Transverse colon (tissue), 4 donors: ENCODE data around the gene CYSTM1. TPM values are rescaled to one million over a fixed set of nuclear protein-coding genes. Genes with fewer than 3 reads are reported as not detected.

Source experiments
- DNase-seq: peaks from one replicate; pipeline ENCODE4 v3.0.0-alpha.2; 2019
- H3K27ac ChIP-seq, 4 donors: fragments of 200-600 bp; sonication (generic); 2 replicates each; pipeline ENCODE4 v1.5.1; 2016 to 2018; ENCODE audit warnings: inconsistent platforms in 4 of 4
- H3K27me3 ChIP-seq: fragments of 200-600 bp; sonication (generic); 2 replicates; pipeline ENCODE4 v1.5.1; 2017; ENCODE audit warnings: inconsistent platforms
- H3K36me3 ChIP-seq, 4 donors: fragments of 200-600 bp; sonication (generic); 2 replicates each; pipeline ENCODE4 v1.5.1; 2017 to 2019; ENCODE audit warnings: inconsistent platforms in 4 of 4
- H3K4me1 ChIP-seq, 4 donors: fragments of 200-600 bp; sonication (generic); 2 replicates each; pipeline ENCODE4 v1.5.1; 2017 to 2020; ENCODE audit warnings: inconsistent platforms in 4 of 4
- H3K4me3 ChIP-seq, 4 donors: fragments of 200-600 bp; sonication (generic); 1 replicate in 1 of 4; 2 replicates in 3 of 4; pipeline versions ENCODE4 v1.5.1 to v1.6.1; 2017 to 2019; ENCODE audit warnings: inconsistent platforms in 4 of 4
- H3K9me3 ChIP-seq, 2 donors: fragments of 200-600 bp; sonication (generic); 2 replicates each; pipeline ENCODE4 v1.5.1; 2017 to 2019; ENCODE audit warnings: inconsistent platforms in 2 of 2
- CTCF ChIP-seq, 5 experiments: fragments of 200-600 bp in 3 of 5; fragments of 450-650 bp in 2 of 5; sonication (generic) in 3 of 5; IDR thresholded peaks; 1 replicate in 2 of 5; 2 replicates in 3 of 5; pipeline ENCODE4 v1.5.1; 2016 to 2017; ENCODE audit warnings: antibody characterized with exemption in 5 of 5, inconsistent platforms in 3 of 5, mild to moderate bottlenecking in 2 of 5, moderate library complexity in 1 of 5
- EP300 ChIP-seq: sonication (generic); formaldehyde crosslinking; IDR thresholded peaks from one replicate; pipeline ENCODE4 v1.6.1; 2017; ENCODE audit warnings: antibody characterized with exemption, low read depth
- POLR2A ChIP-seq: fragments of 450-650 bp; IDR thresholded peaks from one replicate; pipeline ENCODE4 v1.6.1; 2016; ENCODE audit warnings: antibody characterized with exemption, mild to moderate bottlenecking, moderate library complexity
- POLR2AphosphoS5 ChIP-seq, 3 donors: sonication (generic); formaldehyde crosslinking; IDR thresholded peaks; one replicate each; pipeline ENCODE4 v1.6.1; 2016; ENCODE audit warnings: antibody characterized with exemption in 3 of 3
- WGBS, 2 donors: methylation state at CpG; one replicate each; pipeline ENCODE4 v1.1.5; 2018; ENCODE audit warnings: low coverage in 1 of 2; 5-methylcytosine and 5-hydroxymethylcytosine counted together
- in situ Hi-C, 4 donors: fragments of 200-750 bp; cut with MboI; loops; one replicate each; pipeline versions ENCODE4 v1.15.0 to v1.15.1; 2017; ENCODE audit warnings: low sequenced_read_pairs in 3 of 4, low pct_ligation_motif_present in 1 of 4, low pct_unique_long_range_greater_than_20kb in 1 of 4
- intact Hi-C: fragments of 100-400 bp; cut with DNase I; formaldehyde crosslinking; loops from one replicate; pipeline ENCODE4 v1.15.1; 2023; ENCODE audit warnings: low total_unique reads
- total RNA-seq, 4 donors: library from RNA; depleted of rRNA; stranded (reverse); fragments of >200 nt; gene quantifications; one replicate each; pipeline ENCODE4 v1.1.0, GENCODE V29; 2016

The CYSTM1 gene
- total RNA-seq, 4 donors from 2014 or later = 32.8 to 264 (median 107) TPM

DNA sequence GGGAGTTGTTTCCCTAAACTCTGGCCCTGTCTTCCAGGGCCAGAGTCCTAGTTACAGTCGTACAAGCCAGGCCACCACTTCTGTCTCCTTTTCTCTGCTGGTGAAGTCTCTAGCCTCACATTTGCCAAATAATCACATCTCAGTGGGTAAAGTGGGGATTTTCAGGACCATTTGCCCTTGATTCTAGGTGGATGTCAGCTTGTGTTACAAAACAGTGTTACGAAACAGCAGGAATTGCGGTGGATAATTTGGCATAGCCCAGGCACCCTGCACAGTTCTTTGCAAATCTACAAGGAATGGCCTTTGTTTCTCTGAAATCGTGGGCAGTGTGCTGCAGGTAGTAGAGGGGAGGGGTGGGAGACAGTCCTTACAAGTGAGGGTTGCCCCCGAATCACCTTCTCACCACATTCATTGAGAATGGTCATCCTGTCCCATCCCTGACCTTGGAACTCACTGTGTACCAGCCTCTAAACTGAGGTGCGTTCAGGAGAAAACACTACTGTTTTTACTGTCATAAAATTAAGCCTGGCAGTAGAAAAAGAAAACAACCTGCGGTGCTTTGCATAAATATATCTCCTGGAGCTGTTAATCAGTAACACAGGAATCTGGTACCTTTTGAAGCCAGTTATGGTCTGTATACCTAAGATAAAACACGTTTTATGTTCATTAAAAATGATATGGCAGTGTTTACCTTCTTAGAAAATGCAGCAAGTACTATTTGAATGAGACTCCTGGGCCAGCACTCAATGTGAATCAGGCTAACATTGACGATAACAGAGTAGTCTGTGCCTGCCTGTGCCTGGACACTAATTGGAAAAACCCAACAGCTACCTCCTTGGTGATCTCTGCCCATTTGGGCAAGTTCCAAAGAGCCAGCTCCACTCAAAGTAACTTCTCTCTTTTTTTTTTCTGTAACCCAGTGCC lies 44.3 kb downstream of the CYSTM1 start:
- WGBS, 2 donors = 48 to 52% methylated on average over 6 to 9 of the region's 9 CpGs
- TF ChIP-seq POLR2A (no peak), CTCF (IDR thresholded peaks at IDR 0.05) (no peak), EP300 (no peak), POLR2AphosphoS5 (IDR thresholded peaks at IDR 0.05) (no peak)
- Histone ChIP-seq H3K27ac (peak overlapping the region; percentile 58 to 79 (median 64)), H3K4me3 (no peak overlapping the region), H3K27me3 (no peaks in the 10 kb centered on the region), H3K4me1 (peaks cover 31 to 86% (median 70%) of the 10 kb centered on the region in 4 donors), H3K9me3 (no peaks in the 10 kb centered on the region), H3K36me3 (no peaks in the 10 kb centered on the region)
- in situ Hi-C loops = no loop called here
- intact Hi-C loops = no loop called here
- DNase-seq = no peak

- no peaks in the 10 kb centered on the region for H3K27me3 ChIP-seq
- no peaks in the 10 kb centered on the region for H3K36me3 ChIP-seq
- DNase-seq = no peak
- H3K27ac ChIP-seq = peak overlapping the region; percentile 58 to 79 (median 64)
- no peak overlapping the region for H3K4me3 ChIP-seq
- H3K4me1 ChIP-seq = peaks cover 31 to 83% (median 70%) of the 10 kb centered on the region in 4 donors
- intact Hi-C loops = no loop called here
- no peaks in the 10 kb centered on the region for H3K9me3 ChIP-seq
- TF ChIP-seq POLR2A (no peak), EP300 (no peak)
- in situ Hi-C loops = no loop called here
- WGBS, 2 donors = 58 to 67% methylated on average over 3 of the region's 3 CpGs
Measured at GRCh38 chr5:140220032-140220697, 45.2 kb downstream of the CYSTM1 start.

GRCh38 chr5:140220698-140221064 lies 45.7 kb downstream of the CYSTM1 start:
- in situ Hi-C loops = no loop called here
- Histone ChIP-seq H3K4me1 (peaks cover 30 to 82% (median 71%) of the 10 kb centered on the region in 4 donors), H3K4me3 (no peak overlapping the region)

DNA sequence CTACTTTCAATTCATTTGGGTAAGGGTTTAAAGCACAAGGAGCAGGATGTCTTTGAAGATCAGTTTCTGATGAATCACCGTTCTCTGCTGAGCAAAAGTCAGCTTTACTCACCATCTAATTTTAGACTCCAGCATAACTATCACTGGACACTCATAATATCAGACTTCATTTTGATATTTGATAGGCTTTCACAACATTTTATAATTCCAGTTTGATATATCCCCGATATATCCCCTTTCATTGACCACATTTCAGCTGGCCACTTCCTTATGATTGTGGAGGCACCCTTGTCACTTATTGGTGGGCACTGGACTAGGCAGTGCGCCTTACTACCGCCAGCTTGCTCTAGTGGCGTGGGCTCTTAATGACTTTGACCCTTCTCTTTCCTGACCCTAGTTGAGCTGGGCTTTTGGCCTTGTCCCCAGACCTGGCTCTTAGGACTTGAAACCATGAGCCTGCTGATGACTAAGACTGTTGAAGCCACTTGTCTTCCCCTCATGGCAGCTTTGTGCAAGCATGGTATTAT lies 46.8 kb downstream of the CYSTM1 start:
- WGBS, 2 donors = 82 to 90% methylated on average over 3 to 5 of the region's 5 CpGs
- in situ Hi-C loops (no loop called here), intact Hi-C loops (no loop called here)
- no peak overlapping the region for H3K4me3 ChIP-seq
- no peaks in the 10 kb centered on the region for H3K9me3 ChIP-seq
- no peak for TF ChIP-seq POLR2AphosphoS5 (IDR thresholded peaks at IDR 0.05)
- no peak for TF ChIP-seq CTCF (IDR thresholded peaks at IDR 0.05)
- no peak for TF ChIP-seq POLR2A
- no peak for TF ChIP-seq EP300
- H3K27ac ChIP-seq = peak overlapping the region in 3 of 4 donors; percentile 15 to 53 (median 42)
- H3K4me1 ChIP-seq = peaks cover 25 to 73% (median 61%) of the 10 kb centered on the region in 4 donors
- H3K27me3 ChIP-seq = no peaks in the 10 kb centered on the region
- DNase-seq = no peak
- H3K36me3 ChIP-seq = no peaks in the 10 kb centered on the region

More at GRCh38 chr5:140220698-140221064, 45.7 kb downstream of the CYSTM1 start:
- peak overlapping the region; percentile 58 to 79 (median 64) for H3K27ac ChIP-seq
- WGBS, 2 donors = 55% methylated on average over 1 of the region's 1 CpG; no CpG with 5 or more reads in 1 of the 2 donors
- intact Hi-C loops = no loop called here
- no peaks in the 10 kb centered on the region for H3K27me3 ChIP-seq
- no peaks in the 10 kb centered on the region for H3K9me3 ChIP-seq
- no peak for DNase-seq
- TF ChIP-seq POLR2AphosphoS5 (IDR thresholded peaks at IDR 0.05) = no peak
- no peak for TF ChIP-seq CTCF (IDR thresholded peaks at IDR 0.05)
- no peak for TF ChIP-seq POLR2A
- no peak for TF ChIP-seq EP300
- H3K36me3 ChIP-seq = no peaks in the 10 kb centered on the region
